ENCODE results near the gene PEAK1. TPM values are rescaled to one million over a fixed set of nuclear protein-coding genes. Genes with fewer than 3 reads are reported as not detected.

PEAK1 gene
- total and polyA plus RNA-seq, 2 experiments from 2014 or later, result 7.8 to 34.1 TPM

GRCh38 chr15:77466521-77466920 lies 46.6 kb upstream of the PEAK1 start:
- peak overlapping the region; percentile 65; the same call in 1 of the 2 replicates for H3K27ac Mint-ChIP-seq
- H3K27me3 Mint-ChIP-seq (ENCODE audit: insufficient read depth, low read depth, poor library complexity), result no peaks in the 10 kb centered on the region
- no peak overlapping the region for H3K4me3 ChIP-seq
- no peak for DNase-seq (ENCODE audit: low spot score)
- no peaks in the 10 kb centered on the region for H3K79me2 ChIP-seq (replicated peaks; ENCODE audit: insufficient read depth)
- H3K36me3 Mint-ChIP-seq (ENCODE audit: low read depth), result peaks cover 21% of the 10 kb centered on the region; the same call in 2 of the 3 replicates
- H3K27me3 ChIP-seq (ENCODE audit: insufficient read depth), result no peaks in the 10 kb centered on the region
- H3K4me1 ChIP-seq (ENCODE audit: insufficient read depth), result peaks cover 29% of the 10 kb centered on the region
- TF ChIP-seq EZH2 (IDR thresholded peaks at IDR 0.05; ENCODE audit: low read depth, unreplicated experiment) (no peak), JUNB (IDR thresholded peaks at IDR 0.05; ENCODE audit: unreplicated experiment) (no peak), NANOG (IDR thresholded peaks at IDR 0.05; ENCODE audit: borderline replicate concordance) (no peak), ZNF331 (CRISPR knock-in tag; IDR thresholded peaks at IDR 0.05; ENCODE audit: low read depth) (no peak), ZNF462 (CRISPR knock-in tag; IDR thresholded peaks at IDR 0.05) (no peak), EZH2phosphoT487 (IDR thresholded peaks at IDR 0.05; ENCODE audit: unreplicated experiment) (no peak)
- H2AFZ ChIP-seq, result no peak overlapping the region
- peaks cover 3% of the 10 kb centered on the region; the same call in 1 of the 2 replicates for H3K36me3 ChIP-seq (ENCODE audit: insufficient read depth)
- H3K9me2 ChIP-seq (ENCODE audit: insufficient read depth), result no peaks in the 10 kb centered on the region
- no peak overlapping the region for H3K4me3 Mint-ChIP-seq
- H3K4me1 Mint-ChIP-seq, result peaks cover 26% of the 10 kb centered on the region
- H4K20me1 ChIP-seq (replicated peaks; ENCODE audit: insufficient read depth), result no peaks in the 10 kb centered on the region; the same call in 1 of the 2 replicates
- 0 out of 2 replicates have a peak, but pooled peaks cover 5% of the 10 kb centered on the region for H3F3A ChIP-seq (replicated peaks; ENCODE audit: low read depth)
- H3K9me3 Mint-ChIP-seq, result no peaks in the 10 kb centered on the region
- H3K4me2 ChIP-seq, result no peak overlapping the region
- no peak; the same call in 2 of the 3 replicates for ATAC-seq
- H3K27ac ChIP-seq (ENCODE audit: low read depth), result no peak overlapping the region
